Amniotic epithelial cell (primary cell): ENCODE data around the gene FOXM1.

ENCODE experiments used
- DNase-seq: peaks from one replicate; pipeline ENCODE4 v3.0.0-alpha.2; 2010; ENCODE audit warnings: low read depth

The FOXM1 gene, protein sequence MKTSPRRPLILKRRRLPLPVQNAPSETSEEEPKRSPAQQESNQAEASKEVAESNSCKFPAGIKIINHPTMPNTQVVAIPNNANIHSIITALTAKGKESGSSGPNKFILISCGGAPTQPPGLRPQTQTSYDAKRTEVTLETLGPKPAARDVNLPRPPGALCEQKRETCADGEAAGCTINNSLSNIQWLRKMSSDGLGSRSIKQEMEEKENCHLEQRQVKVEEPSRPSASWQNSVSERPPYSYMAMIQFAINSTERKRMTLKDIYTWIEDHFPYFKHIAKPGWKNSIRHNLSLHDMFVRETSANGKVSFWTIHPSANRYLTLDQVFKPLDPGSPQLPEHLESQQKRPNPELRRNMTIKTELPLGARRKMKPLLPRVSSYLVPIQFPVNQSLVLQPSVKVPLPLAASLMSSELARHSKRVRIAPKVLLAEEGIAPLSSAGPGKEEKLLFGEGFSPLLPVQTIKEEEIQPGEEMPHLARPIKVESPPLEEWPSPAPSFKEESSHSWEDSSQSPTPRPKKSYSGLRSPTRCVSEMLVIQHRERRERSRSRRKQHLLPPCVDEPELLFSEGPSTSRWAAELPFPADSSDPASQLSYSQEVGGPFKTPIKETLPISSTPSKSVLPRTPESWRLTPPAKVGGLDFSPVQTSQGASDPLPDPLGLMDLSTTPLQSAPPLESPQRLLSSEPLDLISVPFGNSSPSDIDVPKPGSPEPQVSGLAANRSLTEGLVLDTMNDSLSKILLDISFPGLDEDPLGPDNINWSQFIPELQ

DNA sequence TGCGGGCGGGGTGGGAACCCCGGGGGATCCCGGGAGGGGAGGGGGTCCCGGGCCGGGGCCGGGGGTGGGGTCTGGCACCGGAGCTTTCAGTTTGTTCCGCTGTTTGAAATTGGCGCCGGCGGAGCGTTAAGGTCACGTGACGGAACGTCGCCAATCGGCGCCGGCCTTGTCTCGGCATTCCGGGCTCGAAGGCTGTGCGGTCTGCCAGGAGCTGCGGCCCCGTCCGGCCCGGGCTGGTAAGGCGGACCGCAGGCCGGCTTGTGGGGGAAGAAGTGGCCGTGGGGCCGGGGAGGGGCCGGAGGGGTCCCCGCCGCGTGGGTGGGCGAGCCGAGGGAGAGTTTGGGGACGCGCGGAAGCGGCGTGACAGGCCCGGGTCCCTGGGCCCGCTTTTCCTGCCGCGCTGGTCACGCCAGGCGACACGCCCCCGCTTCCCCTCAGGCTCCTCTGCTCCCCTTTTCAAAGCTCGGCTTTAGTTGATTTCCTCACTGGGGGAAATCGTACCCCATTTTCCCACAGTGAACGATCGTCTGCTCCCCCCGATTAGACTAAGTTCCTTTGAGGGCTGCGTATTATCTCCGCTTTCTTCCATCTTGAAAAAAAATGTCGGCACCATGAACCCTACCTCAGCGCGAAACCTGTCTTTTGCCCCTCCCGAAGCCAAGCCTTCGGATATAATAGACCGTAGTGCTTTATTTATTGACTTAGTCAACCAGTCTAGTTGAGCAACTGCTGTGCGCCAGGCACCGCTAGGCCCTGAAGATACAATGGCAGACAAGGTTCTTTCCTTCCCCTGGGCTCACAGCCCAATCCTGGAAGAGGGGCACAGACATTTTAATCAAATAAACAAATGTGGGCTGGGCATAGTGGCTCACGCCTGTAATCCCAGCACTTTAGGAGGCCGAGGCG lies at the start of gene FOXM1, which contains the start of gene RHNO1:
Gene FOXM1 (minus strand): TSS at position 128 of the 906 bp plus-strand sequence. CDS start 2,696 bp downstream, outside the sequence.
Gene RHNO1 (plus strand): TSS at position 177 of the 906 bp plus-strand sequence. CDS start 8,144 bp downstream, outside the sequence.
- DNase-seq = peak; percentile 91

DNA sequence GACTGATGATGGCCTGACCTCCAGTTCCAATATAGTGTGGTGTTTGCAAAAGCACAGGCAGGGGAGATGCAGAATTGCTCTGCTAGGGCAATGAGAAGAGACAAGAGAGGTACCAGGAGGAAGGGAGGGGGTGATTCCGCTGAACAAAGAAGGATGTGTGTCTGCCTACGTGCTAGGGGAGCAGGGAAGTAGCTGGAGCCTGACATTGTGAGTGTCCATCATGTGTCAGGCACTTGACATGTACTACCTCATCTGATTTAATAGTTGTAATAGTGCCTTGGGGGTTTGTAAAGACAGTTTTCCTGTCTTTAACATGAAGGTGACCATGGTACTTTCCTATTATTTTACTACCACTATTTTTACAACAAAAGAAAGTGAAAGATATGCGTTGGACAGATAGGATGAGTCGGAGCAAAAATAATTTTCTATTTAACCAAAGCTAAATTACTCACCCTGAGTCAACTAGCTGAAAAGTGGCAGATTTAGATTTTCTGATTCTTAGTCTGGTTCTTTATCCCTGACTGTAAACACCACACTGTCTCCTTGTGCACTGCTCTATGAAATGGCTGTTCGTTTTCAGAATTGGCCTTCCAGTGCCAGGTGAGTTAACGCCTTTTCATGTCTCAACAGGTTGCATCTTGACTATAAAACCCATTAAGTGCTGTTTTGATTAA lies 48.5 kb upstream of the FOXM1 start:
- DNase-seq = no peak

DNA sequence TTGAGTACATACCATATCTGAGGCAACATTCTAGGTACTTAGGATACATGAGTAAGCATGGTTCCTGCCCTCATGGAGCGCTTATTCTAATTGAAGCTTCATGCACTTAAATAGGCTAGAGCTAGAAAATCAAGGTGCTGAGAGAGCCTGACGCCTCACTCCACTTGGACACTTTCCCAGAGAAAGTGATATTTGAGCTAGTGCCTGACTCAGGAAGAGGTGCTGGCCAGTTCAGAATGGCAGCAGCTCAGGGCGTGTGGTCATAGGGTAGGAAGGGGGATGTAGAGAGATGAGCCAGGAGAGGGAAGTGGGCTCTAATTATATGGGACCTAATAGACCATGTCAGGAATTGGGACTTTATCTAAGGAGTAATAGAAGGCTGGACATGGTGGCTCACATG lies 47.0 kb upstream of the FOXM1 start:
- DNase-seq = no peak

DNA sequence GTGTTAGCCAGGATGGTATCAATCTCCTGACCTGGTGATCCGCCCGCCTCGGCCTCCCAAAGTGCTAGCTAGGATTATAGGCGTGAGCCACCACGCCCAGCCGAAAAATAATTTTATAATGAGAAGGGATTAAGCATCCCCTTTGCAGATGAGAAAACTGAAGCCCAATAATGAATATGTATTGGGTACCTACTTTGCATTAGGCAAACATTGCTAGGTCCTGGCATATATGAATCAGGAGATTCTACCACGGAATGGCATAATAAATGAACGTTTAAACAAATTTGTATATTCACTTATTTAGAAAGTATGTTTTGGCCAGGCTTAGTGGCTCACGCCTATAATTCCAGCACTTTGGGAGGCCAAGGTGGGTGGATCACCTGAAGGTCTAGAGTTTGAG lies 46.1 kb upstream of the FOXM1 start:
- no peak for DNase-seq

DNA sequence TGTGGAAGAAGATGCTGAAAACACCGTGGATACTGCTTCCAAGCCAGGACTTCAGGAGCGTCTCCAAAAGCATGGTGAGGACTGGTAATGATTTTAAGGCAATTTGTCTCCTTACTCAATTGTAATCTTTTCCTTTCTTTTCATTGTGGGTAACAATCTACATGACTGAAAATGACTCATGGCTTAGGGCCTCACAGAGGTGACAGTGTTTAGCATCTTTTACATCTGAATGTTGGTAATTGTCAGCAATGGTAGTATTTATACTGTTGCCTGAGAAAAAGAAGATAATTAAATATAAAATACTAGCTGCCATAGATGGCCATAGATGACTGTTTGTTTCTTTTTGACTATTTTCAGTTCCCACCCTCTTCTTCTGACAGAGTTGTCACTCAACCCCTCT lies 45.4 kb upstream of the FOXM1 start:
- no peak for DNase-seq

DNA sequence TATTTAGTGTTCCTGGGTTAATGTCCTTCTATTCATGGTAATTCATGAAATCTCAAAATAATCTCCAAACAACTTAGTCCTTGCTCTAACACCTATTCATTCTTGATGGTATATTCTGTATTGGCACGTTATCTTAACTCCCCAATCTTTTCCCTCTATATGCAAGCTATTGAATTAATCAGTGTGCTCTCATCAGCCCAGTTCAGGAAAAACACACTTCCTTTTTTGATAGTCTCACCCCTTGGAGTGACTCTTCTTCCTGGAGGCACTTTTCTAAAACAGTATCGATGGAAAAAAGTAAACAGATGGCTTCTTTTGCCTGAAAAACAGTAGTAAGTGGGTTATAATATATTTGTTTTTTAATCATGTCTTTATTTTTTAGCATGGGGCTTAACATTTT lies 42.3 kb upstream of the FOXM1 start:
- DNase-seq = no peak

DNA sequence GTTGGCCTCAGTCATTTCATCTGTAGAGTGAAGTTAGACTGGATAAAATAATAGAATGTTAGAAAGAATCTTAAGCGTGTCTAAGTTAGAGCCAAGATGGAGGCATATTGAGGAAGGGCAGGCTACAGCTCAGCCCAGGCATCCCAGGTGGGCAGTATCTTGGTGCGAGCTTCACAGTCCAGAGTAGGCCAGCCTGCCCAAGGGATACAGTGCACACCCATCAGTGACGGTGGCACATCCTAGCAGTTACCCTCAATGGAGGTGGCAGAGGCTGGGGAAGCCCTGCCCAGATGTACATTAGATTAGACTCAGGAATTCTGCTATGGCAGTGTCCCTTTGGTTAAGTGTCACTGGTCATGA lies 35.2 kb upstream of the FOXM1 start:
- no peak for DNase-seq

DNA sequence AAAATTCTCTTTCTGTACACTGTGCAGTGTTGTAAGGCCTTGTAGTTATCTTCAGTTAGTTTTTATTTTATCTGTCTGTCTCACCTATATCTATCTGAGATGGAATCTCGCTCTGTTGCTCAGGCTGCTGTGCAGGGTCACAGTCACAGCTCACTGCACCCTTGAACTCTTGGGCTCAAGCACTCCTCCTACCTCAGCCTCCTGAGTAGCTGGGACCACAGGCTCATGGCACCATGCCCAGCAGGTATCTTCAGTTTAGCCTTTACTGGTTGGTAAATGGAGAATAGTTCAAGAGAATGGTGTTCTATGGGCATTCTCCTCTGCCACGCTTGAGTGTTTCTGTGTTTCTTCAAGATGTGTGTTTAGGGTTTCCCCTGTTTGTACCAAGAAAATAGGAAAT lies 27.3 kb upstream of the FOXM1 start:
- no peak for DNase-seq

DNA sequence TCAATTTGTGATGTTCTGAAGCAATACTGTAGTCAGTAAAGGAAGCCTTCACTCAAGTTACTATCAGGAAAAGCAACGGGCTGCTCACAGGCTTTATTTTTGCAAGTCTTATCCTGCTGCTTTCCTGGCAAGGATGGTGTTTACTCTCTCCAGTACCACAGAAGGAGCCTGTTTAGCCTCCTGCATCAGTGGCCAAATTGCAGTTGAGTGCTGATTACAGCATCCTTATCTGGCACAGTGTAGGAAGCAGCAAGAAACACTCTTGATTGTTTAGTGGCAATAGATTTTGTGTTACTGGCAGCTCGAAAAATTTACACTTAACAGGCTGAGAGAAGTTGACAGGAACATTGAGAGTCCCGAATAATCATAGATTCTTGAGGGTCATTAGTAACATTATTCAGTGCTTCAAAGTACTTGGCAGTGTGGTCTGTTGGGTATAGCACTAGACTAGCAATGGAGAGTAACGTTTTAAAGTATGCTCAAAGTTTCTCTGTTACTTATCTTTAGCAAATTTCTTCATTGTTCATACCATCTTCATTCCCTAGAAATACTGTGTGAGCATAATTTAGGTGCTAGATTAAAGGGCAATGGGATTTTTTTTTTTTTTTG lies 25.4 kb upstream of the FOXM1 start:
- DNase-seq = peak; percentile 69

DNA sequence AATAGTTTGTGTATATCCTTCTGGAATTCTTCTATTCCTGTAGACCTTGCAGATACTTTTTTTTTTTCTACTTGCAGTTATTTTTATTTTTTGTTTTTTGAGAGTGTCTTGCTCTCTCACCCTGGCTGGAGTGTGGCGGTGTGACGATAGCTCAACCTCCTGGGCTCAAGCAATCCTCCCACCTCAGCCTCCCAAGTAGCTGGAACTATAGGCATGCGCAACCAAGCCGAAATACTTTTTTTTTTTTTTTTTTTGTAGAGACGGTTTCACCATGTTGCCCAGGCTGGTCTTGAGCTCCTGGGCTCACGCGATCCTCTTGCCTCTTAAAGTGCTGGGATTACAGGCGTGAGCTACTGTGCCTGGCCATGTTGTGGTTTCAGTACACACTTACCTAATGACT lies 23.7 kb upstream of the FOXM1 start:
- no peak for DNase-seq

DNA sequence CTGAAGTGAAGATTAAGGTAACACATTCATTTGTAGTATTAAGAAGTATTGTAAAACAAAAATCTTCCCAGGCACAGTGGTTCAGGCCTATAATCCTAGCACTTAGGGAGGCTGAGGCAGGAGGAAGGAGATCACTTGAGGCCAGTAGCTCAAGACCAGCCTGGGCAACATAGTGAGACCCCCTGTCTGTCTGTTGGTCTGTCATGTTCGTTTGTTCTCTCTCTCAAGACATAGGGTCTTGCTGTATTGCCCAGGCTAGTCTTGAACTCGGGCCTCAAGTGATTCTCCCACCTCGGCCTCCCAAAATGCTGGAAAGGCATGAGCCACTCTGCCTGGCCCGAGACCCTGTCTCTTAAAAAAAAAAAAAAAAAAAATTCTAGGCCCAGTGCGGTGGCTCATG lies 20.4 kb upstream of the FOXM1 start:
- no peak for DNase-seq

DNA sequence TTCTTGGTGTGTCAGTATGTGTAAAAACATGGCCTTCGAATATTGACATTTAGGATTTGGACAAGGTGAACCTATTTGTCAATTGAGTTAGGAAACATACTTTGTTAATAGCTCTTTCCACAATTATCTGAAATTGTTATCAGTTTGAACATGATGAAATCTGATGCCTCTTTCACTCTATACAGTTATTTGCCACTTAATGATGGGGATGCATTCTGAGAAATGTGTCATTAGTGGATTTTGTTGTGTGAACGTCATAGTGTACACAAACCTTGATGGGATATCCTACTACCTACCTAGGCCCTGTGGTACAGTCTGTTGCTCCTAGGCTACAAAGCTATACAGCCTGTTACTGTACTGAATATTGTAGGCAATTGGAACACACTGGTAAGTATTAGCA lies 18.5 kb upstream of the FOXM1 start:
- DNase-seq = peak; percentile 52

DNA sequence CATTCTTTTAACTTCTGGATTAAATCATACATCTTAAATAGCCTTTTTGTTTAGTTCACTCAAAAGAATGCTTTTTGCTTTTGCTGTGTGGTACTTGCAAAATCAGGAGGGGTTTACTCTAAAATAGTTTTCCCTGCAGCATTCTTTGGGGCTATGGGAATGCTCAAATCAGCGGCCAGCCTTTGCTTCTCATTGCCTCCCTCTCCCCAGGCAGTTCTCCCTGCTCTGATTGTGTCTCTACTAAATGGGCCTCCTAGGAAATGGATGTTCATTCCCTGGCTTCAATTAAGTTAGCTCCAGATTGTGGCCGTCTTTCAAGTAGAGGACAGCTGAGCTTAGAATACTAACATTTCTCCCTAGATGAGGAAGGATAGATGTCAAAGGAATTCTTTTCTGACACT lies 18.1 kb upstream of the FOXM1 start:
- no peak for DNase-seq

DNA sequence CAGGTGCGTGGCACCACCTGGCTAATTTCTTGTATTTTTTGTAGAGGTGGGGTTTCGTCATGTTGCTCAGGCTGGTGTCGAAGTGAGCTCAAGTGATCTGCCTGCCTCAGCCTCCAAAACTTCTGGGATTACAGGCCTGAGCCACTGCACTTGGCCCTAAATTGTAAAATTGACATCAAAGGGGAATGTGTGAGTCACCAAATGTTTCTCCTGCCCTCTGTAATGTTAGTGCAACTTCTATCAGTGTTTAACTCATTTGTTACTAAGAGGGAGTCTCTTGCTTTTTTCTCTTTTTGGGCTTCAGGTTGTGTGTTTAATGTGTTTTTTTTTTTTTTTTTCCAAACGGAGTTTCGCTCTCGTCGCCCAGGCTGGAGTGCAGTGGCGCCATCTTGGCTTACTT lies 16.0 kb upstream of the FOXM1 start:
- DNase-seq = peak; percentile 74

DNA sequence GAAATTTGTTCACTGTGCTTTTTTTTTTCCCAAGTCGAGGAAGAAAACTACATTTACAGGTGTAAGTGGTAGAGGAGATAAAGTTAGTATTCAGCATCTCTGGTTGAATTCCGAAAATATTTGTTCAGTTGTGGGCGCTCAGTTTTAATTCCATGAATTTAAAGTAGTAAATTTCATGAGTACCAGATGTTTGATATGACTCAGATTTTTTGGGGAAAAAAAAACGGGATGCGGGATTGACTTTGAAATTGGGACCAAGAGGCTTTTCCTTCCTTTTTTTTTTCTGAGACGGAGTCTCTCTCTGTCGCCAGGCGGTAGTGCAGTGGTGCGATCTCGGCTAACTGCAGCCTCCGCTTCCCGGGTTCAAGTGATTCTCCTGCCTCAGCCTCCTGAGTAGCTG lies 15.3 kb upstream of the FOXM1 start:
- DNase-seq = no peak

DNA sequence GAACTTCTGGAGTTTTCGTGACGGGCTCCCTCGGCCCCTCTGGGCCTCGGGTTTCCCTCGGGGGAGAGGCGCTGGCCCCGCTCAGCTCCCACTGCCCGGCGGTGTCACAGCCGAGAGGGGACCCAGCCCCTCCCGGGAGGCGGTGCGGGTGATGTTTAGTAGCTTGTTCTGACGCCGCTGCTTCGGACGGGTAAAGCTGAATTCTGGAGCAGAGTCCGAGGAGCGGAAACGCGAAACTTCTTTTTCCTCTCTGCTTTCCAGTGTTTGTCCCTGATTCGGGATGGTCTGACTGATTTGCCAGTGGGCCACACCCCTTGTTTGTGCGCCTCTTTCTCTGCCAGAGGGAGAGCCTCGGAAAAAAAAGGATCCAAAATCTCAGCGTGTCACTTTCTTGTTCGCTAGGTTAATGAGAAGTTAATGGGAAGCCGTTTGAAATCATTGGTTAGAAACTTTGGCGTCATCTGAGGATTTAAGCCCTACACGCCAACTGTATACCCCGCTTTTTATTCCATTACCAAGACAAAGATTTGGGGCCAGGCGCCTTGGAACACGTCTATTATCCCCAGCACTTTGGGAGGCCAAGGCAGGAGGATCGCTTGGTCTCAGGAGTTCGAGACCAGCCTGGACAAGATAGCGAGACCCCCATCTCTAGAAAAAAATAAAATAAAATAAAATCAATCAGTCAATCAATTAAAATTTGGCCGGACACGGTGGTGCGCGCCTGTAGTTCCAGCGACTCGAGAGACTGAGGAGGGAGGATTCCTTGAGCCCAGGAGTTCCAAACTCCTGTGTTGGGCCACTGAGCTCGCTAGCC lies 14.5 kb upstream of the FOXM1 start:
- DNase-seq = peak; percentile 56

DNA sequence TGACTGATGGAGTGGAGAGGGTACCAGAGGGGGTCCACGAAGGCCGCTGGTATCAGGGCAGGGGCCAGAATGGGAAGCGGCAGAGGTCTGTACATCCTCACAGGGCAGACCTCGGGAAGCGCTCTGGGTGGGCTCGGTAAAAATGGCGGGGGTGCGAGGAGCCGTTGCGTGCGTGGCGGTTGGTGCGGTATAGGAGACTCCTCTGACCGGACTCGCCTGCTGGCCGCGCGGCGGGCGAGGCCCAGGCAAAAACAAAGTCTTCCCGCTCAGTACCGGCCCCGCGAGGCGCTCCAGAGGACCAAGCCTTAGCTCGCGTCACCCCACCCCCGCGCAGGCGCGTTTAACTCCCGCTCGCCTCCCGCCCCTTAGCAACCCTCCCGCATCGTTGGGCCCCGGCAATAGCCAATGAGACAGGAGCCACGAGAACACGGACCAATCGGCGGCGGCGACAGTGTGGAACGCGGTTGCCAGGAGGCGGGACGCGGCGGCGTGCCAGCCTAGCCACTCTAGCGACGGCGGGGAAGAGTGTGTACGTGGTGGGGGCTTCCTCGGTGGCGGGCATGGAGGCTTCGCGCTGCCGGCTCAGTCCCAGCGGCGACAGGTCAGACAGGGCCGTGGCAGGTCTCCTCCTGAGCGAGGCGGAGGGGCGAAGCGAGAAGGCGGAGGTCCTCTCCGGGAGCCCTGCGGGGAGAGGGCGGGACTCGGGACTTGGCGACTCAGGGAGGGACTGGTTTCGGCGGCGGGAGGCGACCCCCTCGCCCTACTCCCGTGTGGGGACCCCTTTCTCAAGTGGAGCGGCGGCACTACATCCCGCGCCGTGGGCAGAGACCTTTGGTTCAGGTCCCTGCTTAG lies 13.6 kb upstream of the FOXM1 start, which contains the start of gene TULP3:
Gene TULP3 (plus strand): TSS at position 504 of the 852 bp plus-strand sequence. CDS start 57 bp downstream, at position 561.
- peak; percentile 92 for DNase-seq

DNA sequence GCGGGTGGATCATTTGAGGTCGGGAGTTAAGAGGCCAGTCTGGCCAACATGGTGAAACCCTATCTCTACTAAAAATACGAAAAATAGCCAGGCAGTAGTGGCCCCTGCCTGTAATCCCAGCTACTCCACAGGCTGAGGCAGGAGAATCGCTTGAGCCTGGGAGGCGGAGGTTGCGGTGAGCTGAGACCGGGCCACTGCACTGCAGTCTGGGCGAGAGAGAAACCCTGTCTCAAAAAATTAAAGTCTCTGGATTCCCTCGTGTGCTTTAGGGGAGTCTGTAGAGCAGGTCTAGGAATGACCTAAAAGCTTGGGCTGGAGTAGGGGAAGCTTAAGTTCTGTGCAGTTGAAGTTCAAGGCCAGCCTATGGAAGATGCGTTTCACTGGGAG lies 13.0 kb upstream of the FOXM1 start:
- DNase-seq = no peak

DNA sequence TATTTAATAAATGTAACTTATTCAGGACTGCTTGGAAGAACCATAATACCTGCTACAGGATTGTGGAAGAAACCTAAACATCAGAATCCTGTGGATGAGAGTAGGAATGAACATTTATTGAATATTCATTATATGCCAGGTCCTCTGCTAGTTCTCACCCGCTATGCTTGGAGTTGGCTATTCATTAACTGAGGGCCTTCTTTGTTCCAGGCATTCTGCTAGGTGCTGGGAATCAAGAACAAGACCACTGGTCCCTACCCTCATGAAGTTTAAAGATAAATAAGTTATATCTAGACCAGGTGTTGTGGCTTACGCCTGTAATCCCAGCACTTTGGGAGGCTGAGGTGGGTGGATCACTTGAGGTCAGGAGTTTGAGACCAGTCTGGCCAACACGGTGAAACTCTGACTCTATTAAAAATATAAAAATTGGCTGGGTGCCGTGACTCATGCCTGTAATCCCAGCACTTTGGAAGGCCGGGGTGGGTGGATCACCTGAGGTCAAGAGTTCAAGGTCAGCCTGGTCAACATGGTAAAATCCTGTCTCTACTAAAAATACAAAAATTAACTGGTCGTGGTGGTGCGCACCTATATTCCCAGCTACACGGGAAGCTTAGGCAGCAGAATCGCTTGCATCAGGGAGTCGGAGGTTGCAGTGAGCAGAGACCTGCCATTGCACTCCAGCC lies 9.9 kb upstream of the FOXM1 start:
- no peak for DNase-seq
